HG02678 (cell line): Measurements from ENCODE around the gene IRF8.
"Not testable (repeated sequence)": the region's sequence is repeated elsewhere in the genome, so short reads cannot be mapped to it uniquely, and the experiment has no call there.

Experiments
- ATAC-seq: cut with Tn5 transposase; IDR thresholded peaks from one replicate; pipeline ENCODE4 v1.9.1; 2021; ENCODE audit warnings: mild to moderate bottlenecking, moderate library complexity; ENCODE audit not compliant: unreplicated experiment

IRF8 gene

DNA sequence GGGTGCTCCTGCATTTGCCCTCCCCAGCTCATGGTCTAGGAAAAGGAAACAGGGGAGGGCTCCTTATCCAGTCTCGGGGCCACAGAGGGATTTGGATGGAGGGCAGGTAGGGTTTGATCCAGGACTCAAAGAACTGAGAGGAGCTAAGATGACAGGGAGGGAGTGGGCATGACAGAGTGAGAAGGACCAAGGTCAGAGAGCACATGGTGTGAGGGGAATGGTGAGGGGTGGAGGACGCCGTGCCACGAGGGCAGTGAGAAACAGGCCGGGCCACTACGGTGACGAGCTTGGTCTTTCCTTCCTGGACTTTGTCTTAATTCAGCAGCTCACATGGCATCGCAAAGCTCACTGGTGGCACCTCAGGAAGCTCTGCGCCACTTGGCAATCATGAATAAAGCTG is 35.2 kb downstream of the IRF8 start:
- ATAC-seq: no peak

DNA sequence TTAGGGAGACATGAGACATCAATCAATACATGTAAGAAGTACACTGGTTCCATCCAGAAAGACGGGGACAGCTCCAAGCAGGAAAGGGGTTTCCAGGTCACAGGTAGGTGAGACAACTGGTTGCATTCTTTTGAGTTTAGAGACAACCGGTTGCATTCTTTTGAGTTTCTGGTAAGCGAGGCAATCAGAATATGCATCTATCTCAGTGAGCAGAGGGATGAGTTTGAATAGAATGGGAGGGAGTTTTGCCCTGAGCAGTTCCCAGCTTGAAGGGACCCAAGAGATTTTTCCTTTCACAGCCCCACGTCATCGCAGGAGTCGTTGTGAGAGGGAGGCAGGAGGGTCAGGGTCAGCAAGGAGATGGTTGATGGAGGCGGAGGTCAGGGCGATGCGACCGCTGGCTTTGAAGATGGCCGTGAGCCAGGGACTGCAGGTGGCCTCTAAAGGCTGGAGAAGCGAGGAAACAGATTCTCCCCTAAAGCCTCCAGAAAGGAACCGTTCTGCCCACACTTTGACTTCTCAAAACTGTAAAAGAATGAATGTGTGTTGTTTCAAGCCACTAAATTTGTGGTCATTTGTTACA is 36.5 kb downstream of the IRF8 start:
- ATAC-seq: no peak

DNA sequence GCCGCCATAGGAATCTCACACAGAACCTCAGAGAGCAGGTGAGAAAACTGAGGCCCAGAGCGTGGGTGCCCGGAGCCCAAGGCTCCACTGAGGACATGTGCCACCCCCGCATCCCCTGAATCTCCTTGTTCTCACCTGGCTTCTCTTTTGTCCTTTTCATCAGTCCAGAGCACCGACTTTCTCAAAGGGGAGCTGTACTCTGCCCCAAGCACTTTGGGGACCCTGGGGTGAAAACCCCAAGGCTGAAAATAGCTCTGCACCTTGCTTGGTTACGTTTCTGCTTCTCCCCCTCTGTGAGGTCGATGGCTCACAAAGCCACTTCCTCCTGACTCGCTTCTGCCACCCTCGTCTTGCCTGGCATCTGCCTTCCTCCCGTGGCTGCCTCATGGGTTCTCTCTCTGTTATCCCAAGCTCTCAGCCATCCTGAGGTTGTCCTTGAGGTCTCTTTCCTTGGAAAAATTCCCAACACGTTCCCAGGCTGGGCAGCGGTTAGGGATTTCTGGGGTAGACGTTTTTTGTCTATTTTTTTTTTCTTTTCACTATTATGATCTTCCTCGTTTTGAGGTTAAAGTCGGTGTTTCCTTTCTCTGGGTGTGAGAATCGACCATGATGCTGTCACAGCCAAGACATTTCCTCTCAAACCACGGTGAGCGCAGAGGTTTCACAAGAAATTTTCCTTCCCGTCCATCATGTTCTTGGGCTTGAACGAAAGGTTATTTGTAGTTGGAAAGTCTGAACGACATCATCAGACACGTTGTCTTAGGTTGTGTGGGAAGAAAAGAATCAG is 37.2 kb downstream of the IRF8 start:
- peak; percentile 71 for ATAC-seq

DNA sequence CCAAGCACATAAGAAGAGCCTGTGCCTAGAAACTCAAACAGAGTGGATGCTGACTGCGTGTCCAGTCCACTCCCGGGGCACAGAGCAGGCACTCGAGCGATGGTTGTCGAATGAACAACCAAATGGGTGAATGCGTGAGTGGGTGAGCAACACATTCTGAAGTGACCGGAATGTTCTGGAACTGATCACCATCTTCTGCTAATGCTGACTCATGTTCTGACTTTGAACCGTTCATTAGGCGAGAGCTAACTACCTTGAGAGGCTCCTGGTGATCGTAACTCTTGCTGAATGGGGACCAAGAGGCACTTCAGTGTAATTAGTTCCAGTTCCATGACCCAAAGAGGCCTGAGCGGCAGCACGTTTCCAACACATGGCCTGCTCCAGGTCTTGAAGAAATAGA is 37.9 kb downstream of the IRF8 start:
- ATAC-seq: no peak

DNA sequence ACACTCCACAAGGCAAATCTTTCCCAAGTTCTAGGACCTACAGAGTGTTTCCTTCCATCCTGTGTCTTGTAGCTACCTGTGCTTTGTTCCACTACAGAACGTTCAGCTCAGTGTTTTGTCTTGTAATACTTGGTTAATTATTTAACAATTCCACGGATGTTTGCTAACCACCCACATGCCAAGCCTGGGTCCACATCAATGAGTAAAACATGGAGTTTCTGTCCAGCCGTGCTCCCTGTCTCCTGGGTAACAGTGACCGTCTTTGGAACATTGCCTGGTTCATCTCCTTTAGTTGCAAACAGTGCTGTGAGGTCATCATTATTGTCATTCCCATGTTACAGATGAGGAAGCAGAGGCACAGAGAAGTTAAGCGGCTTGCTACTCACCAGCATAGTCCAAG is 41.3 kb downstream of the IRF8 start:
- ATAC-seq: no peak

DNA sequence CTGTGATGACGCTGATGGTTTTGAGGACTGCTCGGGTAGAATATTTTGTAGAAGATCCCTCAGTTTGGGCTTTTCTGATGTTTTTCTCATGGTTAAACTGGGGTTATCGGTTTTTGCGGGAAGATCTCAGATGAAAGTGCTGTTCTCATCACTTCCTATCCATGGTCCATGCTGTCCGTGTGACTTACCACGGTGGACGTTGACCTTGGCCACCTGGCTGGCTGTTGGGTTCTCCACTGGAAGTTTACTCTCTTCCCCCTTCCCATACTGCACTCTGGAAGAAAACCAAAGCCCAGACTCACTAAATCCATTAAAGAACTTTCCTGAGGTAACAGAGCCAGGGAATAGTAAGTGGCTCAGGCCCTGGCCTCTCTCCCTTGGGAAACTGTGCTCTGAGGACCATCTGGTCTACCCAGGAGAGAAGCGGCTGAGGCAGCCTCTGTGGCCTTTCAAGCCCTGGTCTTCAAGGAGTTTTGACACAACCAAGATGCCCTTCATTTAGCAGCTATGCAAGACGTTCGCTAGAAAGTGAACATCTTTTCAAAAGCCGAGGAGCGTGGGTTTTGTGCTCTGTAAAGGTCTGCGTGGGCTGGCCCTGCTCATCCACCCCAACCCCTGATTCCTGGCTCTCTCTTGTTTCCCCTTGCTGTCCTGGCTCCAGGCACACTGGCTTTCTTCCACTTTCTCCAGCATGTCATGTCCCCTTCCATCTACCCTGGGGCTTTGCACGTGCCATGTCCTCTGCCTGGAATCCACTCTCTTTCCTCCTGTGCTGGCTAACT is 43.1 kb downstream of the IRF8 start:
- ATAC-seq: no peak

DNA sequence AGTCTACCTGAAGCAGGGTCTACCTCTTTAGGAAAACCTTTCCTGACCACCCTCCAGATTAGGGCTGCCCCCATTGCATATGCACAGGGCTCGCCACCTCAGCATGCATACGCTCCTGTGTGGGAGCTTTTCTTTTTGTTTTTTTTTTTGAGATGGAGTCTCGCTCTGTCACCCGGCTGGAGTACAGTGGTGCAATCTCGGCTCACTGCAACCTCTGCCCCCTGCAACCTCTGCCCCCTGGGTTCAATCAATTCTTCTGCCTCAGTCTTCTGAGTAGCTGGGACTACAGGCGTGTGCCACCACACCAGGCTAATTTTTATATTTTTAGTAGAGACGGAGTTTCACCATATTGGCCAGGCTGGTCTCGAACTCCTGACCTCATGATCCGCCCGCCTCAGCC is 43.7 kb downstream of the IRF8 start:
- ATAC-seq: not testable (repeated sequence)

DNA sequence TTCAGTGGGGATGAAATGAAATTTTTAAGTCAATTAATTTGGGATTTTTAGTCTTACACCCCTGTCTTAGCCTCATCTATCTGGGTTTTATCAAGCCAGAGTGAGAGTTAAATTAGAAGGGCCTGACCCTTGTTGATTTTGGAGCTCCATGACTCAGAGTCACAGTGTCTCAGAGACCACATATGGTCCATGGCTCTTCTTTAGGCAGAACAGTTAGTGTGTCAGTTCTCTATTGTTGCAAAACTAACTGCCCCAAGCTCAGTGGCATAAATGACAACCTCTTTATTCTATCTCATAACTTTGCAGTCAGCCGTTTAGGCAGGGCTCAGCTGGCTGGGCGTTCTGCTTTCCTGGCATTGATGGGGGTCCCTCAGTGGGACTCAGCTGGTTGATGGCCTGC is 44.7 kb downstream of the IRF8 start:
- ATAC-seq: no peak

DNA sequence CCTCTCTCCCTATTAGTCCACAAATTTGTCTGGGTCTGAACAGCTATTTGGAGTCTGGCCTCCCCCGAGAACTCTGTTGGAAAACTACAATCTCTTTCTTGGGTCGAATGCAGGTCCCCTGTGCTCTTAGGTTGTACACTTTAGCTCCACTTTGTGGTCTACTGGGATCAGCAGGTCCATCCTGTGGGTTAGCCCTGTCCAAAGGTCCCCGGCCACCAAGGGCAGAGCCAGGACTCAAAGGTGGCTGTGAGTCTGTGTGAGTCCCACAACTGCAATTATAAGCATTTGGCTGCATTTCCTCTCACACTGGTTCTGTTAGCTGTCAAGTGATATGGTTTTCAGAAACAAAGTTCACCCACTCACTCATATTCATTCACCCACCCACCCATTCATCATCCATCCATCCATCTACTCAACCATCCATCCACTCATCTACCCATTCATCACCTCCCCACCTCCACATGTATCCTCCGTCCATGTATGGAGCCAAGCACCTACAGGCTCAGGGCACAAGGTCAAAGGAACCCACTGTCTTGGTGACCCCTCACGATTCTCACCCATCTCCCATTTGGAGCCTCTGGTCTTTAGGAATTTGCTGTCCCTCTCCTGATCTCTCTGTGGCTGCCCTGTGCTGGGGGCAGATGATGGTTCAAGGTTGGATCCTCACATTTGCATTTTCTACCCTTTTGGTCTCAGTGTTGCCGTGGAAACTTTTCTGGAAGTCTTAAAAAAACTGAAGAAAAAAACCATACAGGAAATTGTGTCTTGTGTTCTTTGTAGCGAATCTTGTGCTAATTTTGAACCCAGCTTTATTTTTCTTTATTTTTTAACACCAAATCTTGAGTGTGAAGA is 45.8 kb downstream of the IRF8 start:
- ATAC-seq: no peak

DNA sequence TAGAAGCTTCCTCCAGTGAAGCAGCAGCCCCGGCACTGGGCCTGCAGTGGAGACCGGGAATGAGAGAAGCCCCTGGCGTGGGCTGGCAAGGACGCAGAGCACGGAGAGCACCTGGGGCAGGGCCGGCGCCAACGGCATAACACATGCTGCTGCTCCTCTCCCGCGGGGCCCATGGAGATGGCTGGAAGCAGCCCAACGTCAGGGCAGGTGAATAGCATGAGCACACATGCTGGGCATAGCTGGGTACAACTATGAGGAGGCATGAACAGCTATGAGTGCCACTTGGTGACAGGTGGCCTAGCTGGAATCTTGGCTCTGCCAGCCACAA is 46.4 kb downstream of the IRF8 start:
- no peak for ATAC-seq

DNA sequence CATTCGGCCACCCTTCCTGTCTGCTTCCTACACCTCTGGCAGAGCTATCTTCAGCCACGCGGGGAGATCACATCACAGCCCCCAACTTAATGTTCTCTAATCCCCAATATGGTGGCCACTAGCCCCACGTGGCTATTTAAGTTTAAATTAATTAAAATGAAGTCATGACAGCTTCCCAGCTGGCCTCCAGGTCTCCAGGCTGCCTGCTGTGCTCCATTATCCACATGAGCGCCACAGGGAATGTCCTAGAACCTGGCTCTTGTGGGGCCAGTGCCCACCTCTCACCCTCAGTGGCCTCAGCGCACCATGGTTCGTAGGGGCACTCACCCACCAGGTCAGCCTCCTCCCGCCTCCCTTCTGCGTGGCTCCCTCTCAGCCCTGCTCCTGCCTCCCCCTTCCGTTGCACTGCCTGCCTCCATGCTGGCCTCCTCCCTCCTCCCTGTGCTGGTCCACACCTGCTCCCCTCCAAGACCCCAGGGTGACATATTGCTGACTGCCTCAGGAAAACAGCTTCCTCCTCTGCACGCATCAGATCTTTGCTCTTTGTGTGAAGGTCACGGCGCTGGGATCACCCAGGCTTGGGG is 47.7 kb downstream of the IRF8 start:
- no peak for ATAC-seq

DNA sequence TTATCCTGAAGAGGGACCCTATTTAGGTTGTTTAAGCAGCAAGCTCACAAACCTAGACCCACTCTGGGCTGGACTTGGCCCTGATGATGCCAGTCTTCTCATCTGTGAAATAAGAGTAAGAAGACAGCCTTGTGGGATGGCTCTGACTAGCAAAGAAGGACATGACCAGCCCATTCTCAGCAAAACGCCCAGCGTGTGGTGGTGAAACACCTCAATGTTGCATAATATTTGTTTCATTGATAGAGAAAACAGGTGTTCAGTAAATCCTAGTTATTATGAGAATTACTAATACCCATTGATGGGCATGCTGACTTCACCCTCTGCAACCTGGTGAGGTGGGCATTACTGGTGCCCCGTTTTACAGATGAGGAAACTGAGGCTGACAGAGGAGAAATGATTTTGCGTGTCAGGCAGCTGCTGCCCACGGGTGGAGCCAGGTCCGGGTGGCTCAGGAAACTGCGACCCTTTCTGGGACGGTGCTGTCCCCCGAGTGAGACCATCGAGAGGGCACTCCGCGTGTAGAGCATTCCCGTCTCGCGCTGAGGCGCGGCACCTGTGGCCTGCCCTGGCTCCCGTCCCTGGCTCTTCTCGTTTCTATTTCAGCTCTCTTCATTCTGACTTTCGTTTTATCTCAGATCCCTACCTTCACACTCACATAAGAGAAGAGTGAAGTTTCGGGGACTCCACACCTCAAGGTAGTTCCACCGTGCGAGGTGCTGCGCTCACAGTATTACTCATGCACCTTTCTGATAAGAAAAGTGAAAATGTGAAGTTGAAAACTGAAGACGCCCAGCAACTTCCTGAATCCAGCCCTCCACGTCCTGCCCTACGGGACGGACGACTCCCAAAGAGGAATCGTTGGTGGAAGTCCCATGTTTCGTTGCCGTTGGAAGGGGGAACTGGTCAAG is 48.5 kb downstream of the IRF8 start:
- ATAC-seq: peak; percentile 69

DNA sequence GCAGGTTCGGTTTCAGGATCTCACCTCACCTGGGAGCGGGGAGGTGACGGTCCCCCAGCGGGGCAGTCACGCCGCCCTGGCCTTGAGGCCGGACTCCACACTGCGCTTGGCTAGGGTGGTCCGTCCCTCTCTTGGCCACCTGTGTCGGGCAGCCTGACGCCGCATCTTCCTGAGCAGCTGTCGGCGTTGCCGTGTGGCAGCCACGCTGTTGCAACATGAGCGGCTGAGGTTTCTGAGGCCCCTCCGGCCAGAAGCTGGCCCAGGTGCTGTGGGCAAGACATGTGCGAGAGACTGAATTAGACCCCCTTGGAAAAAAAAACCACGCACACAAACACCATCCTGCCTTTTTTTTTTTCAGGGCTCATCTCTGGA is 49.2 kb downstream of the IRF8 start:
- peak; percentile 28 for ATAC-seq

DNA sequence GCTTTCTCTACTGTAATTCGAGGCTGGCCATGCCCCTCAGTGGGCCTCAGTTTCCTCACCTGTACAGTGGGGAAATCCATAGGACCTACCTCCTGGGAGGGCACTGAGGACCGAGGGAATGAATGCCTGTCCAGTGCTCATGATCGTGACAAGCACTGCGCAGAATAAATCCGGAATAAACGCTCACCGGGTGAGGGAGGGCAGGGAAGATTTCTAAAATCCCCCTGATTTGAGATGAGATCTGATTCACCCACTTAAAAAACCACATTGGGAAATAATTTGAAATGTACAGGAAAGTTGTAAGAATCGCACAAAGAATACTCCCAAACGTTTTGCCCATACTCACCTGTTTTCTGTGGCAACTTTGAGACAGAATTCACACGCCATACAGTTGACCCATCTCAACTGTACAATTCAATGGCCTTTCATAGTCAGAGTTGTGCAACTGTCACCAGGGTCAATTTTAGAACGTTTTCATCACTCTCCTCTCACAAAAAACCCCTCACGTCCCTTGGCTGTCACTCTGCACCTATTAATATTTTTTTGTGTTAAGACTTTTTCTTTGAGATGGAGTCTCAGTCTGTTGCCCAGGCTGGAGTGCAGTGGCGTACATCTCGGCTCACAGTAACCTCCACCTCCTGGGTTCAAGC is 49.8 kb downstream of the IRF8 start:
- no peak for ATAC-seq

DNA sequence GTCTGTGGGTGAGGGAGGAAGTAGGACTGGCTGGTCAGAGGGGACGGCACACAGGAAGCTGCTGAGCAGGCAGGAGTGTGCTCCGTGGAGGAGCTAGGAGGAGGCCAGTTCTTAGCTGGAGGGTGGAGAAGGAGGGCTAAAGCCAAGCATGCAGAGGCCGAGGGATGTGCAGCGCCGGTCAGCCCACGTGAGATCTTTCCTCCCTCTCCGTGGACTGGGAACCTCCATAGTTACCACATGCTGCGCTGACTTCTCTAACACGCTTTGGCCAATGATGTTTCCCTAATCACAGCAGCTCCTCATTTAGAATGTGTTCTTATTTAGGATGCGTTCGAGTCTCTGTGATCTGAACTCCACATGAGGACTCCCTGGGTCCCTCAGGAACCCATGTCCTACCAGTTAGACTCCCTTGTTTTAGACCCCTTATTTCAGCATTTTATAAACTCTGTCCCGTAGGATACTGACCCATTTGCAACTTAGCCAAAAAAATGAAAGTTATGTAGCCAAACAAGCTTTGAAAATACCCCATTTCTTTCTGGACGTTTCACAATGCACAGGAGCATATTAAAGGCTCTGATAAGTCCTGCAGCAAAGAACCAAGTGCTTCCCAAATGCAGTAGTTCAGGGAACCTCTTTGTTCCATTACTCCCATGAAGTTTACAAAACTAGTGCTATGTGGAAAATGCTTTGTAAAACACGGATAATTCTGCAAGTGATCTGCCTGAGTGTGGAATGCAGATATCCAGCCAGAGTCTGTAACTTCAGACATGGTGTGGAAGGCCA is 51.4 kb downstream of the IRF8 start:
- no peak for ATAC-seq

DNA sequence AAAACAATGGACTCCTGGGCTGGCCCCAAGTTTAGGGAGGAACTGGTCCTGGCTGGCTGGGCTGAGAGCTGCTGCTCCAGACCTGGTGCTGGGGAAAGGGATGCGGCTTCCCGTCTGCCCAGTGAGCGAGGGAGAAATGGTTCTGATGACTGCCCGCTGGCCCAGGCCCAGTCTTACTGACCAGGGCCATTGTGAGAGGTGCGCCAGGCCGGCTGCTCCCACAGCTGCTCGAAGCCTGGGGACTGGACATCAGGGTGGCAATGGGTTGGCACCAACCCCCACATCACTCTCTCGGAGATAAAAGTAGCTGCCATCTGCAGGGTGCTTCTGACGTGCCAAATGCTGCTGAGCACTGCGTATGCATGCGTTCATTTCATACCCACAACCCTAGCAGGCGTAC is 53.2 kb downstream of the IRF8 start:
- no peak for ATAC-seq

DNA sequence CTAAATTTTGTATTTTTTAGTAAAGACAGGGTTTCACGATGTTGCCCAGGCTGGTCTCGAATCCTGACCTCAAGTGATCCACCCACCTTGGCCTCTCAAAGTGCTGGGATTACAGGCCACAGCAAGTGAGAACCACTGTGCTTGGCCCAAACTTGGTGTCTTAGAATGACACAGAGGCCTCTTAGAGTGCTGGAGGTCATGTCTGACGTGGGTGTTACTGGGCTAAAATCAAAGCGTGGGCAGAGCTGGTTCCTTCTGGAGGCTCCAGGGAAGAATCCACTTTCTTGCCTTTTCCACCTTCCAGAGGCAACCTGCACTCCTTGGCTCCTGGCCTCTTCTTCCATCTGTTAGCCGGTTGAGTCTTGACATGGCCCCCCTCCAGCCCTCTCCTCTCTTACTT is 53.8 kb downstream of the IRF8 start:
- ATAC-seq: no peak

DNA sequence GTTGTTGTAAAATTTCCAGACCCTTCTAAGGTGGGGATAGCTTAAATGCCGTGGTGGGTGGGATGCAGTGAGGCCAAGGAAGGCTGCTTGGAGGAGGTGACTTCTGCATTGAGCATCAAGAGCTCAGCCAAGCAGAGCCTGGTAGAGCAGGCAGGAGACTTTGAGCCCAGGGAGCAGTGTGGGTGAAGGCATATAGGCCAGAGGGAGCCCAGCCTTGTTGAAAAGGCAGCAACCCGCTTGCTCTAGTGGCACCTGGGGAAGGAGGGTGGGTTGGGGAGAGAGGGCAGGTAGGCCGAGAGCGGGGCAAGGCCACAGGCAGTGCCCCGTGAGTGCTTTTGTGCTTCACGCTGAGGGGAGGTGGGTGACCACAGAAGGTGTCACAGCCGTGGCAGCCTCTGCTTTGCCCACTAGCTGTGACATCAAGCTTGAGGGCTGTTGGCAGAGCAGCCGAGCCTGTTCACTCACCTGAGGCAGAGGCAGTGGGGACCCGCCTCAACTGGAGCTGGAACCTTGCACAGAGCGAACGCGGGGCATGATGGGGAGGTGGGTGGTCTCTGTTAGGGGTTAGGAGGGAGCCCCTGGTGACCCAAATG is 56.1 kb downstream of the IRF8 start:
- ATAC-seq: no peak
